Retinal pigment epithelial cell (primary cell): ENCODE results near the gene MRNIP.

Experiments
- DNase-seq: peaks from one replicate; pipeline ENCODE4 v3.0.0-alpha.2; 2010; ENCODE audit warnings: low read depth
- H3K4me3 ChIP-seq: 2 replicates; pipeline ENCODE4 v1.5.1; 2011; ENCODE audit warnings: mild to moderate bottlenecking, low read length, control low read depth, moderate library complexity
- TF ChIP-seq, protein P1 (sequence below): conservative IDR thresholded peaks from 2 replicates; pipeline ENCODE4 v1.5.1; 2011; ENCODE audit warnings: low read depth, low read length, control low read depth, inconsistent platforms

MRNIP gene

DNA sequence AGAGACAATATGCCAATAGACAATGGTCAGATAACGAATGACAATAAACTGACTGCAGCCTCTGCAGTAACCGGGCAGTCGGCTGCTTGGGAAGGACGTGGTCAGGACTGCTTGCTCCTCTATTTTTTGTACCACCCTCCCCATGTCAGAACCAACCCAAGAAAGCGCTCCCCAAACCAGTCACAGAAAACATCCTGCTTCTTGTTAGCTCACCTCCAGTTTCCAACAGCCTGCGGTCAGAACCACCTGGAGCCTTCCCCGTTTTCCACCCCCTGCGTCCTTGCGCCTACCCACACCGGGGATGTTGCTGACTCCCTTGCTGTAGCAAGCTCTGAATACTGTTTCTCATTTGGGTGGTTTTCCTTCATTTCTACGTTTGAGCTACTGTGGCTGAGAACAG lies 1.7 kb upstream of the MRNIP start:
- TF ChIP-seq, protein P1, sequence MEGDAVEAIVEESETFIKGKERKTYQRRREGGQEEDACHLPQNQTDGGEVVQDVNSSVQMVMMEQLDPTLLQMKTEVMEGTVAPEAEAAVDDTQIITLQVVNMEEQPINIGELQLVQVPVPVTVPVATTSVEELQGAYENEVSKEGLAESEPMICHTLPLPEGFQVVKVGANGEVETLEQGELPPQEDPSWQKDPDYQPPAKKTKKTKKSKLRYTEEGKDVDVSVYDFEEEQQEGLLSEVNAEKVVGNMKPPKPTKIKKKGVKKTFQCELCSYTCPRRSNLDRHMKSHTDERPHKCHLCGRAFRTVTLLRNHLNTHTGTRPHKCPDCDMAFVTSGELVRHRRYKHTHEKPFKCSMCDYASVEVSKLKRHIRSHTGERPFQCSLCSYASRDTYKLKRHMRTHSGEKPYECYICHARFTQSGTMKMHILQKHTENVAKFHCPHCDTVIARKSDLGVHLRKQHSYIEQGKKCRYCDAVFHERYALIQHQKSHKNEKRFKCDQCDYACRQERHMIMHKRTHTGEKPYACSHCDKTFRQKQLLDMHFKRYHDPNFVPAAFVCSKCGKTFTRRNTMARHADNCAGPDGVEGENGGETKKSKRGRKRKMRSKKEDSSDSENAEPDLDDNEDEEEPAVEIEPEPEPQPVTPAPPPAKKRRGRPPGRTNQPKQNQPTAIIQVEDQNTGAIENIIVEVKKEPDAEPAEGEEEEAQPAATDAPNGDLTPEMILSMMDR: no peak
- no peak for DNase-seq
- no peak overlapping the region for H3K4me3 ChIP-seq

DNA sequence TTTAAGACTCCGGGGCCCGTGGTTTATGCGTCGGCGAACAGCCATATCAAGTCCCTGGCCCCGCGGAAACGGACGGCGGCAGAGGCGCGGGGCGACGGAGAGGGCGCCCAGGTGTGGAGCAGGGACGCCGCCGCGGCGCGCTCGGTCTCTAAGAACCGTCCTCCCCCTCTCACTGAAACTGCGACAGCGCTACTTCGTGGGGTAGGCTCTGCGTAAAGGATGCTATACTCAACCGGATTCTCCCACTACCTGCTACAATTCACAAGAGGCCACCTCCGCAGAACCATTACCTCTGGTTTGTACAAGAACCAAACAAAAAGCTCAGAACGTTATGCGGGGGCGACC lies 404 bp downstream of the MRNIP start:
- TF ChIP-seq, protein P1: no peak
- no peak for DNase-seq
- H3K4me3 ChIP-seq: peak overlapping the region; percentile 93

DNA sequence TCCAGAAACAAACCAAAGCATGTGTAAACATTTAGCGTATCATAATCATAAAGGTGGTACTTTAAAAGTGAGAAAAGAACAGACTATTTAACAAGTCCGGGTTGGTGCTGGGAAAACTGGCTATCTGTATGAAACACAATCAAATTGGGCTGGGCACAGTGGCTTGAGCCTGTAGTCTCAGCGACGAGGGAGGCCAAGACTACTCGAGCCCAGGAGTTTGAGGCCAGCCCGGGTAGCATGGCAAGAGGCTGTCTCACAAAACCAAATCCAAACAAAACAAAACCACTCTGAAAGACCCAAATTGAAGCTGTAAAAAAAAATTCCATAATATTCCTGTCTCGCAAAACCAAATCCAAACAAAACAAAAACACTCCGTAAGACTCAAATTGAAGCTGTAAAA lies 4.3 kb downstream of the MRNIP start:
- no peak for DNase-seq
- TF ChIP-seq, protein P1: no peak
- no peak overlapping the region for H3K4me3 ChIP-seq

DNA sequence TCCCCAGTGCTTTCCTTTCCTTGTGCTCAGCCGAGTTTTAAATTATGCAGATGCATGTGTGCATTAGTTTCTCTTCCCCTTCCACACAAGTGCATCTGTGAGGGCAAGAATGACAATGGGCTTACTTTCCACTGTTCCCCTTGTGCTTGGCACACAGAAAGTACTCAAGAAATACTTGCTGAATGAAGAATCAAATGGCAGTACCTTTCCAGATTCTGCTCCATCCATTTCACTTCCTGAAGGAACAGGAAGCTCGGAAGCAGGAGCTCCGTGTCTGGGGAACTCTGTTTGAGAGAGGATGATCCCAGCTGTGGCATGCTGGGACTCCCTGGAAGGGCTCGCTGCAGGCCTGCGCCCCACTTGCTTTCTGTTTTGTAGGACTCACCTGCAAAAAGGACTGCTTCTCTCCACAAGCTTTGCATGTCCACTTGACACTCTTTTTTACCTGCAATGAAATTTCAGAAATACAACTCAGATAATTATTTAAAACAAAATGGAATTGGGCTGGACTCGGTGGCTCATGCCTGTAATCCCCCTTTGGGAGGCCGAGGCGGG lies 5.5 kb downstream of the MRNIP start:
- TF ChIP-seq, protein P1: no peak
- DNase-seq: no peak
- no peak overlapping the region for H3K4me3 ChIP-seq

DNA sequence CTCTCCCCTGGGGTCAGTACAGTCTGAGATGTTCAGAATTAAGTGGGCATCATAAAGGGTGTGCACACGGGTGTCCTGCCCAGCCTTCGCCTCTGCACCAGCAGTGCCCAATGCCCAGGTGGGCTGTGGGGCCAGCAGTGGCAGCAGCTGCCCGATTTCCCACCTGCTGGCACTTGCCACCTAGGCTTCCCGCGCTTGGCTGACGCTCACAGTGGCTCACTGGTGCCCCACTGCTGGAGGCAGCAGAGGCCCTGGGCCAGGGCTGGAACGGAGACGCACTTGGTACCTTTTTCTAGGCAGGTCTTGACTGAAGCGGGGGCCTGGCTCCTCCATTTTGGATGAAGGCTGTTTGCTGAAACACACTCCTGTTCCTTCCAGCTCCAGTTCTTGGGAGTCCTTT lies 17.0 kb downstream of the MRNIP start:
- no peak for DNase-seq
- H3K4me3 ChIP-seq: no peak overlapping the region
- TF ChIP-seq, protein P1: no peak

DNA sequence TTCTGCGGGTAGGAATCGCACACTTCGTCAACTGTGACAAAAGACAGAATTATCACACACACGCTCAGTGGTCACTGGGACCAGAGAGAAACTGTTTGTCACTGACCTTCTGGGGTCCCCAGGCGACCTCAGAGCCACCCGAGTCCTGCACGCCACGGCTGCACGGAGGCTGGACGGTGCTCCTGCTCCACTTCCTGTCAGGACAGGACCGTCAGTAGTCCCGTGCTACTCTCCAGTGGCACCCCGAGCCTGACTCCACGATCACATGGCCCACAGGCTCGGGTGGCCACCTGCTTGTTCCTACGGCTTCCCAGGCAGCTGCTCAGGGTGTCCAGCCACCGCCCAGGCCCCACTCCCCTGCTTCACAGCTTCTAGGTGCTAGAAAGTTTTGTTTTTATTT lies 17.9 kb downstream of the MRNIP start:
- TF ChIP-seq, protein P1: no peak
- DNase-seq: no peak
- no peak overlapping the region for H3K4me3 ChIP-seq

DNA sequence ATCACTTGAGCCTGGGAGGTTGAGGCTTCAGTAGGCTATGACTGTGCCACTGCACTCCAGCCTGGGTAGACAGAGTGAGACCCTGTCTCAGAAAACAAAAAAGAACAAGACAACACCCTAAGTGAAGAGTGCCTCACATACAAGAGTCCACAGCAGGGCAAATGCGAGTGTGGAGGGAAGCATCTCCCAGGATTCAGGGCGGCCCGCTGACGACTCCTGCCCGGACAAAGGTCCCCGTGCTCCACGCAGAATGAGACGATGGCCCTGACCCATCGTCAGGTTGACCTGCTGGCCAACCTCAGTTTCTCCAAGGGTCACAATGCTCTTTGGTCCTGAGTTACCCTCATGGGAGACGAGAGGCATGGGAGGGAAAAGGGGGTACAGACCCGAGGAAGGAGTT lies 18.3 kb downstream of the MRNIP start:
- no peak overlapping the region for H3K4me3 ChIP-seq
- TF ChIP-seq, protein P1: no peak
- DNase-seq: no peak
